Stimulated activated CD4-positive, alpha-beta T cell treated with anti-CD3 and anti-CD28 coated beads, TNF-alpha, amount 100 ng/mL, for 4 hours (primary cell): ENCODE data around the gene HDAC4.

Source experiments
- DNase-seq, 3 experiments: peaks; one replicate each; pipeline ENCODE4 v3.0.0-alpha.2; 2020; ENCODE audit warnings: low read depth in 3 of 3

Gene HDAC4

DNA sequence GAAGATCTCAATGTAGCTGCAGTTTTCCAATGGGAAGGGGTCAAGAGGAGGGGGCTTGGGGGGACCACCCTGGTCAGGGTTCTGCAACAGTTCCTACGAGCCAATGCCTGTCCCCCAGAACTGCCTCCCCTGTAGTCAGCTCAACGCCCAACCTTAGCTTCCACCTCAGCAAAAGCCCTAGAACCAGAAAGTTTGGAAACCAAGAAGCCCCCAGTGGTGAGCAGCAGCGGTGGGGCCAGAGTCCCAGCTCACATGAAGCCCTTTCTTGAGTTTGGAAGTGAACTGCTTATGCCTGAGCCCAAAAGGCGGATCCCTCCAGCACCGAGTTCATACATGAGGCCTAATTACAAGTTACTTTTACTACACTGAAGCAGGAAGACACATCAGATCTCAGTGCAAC is 162.4 kb downstream of the HDAC4 start:
- DNase-seq: no peak

GRCh38 chr2:239236808-239237205 is 164.0 kb downstream of the HDAC4 start:
- DNase-seq: no peak

DNA sequence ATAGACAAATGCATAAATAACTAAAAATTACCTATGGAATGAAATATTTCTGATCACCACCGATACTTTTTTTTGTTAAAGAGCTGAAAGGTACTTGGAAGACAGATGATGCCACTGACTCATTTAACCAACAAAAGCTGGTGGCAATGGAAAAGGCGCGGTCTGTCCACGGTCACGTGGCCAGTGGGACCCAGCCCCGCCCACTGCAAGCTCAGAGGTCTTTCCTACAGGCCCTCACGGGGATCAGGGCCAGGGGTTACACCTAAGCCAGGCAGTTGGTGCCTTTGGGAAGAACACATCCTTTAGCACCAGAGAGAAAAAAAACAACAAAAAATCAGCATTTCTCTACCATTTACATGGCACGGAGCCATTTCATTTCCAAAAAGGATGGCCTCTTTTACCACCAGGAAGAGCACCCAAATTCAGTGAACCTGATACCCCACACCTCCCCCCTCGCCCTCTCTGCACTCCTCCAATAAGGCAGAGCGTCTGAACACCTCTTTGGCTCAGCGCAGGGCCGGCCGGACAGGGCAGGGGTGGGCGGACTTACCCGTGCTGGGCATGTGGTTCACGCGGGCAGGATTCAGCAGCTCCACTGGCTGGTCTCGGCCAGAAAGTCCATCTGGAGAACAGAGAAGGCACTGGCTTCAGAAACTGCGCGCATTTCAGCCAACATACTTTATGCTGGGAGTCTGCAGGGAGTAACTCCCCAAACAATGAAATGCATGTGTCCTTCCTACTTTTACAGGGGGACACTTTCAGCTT is 164.6 kb downstream of the HDAC4 start:
- no peak for DNase-seq

GRCh38 chr2:239235311-239235710 is 165.5 kb downstream of the HDAC4 start:
- DNase-seq: no peak

DNA sequence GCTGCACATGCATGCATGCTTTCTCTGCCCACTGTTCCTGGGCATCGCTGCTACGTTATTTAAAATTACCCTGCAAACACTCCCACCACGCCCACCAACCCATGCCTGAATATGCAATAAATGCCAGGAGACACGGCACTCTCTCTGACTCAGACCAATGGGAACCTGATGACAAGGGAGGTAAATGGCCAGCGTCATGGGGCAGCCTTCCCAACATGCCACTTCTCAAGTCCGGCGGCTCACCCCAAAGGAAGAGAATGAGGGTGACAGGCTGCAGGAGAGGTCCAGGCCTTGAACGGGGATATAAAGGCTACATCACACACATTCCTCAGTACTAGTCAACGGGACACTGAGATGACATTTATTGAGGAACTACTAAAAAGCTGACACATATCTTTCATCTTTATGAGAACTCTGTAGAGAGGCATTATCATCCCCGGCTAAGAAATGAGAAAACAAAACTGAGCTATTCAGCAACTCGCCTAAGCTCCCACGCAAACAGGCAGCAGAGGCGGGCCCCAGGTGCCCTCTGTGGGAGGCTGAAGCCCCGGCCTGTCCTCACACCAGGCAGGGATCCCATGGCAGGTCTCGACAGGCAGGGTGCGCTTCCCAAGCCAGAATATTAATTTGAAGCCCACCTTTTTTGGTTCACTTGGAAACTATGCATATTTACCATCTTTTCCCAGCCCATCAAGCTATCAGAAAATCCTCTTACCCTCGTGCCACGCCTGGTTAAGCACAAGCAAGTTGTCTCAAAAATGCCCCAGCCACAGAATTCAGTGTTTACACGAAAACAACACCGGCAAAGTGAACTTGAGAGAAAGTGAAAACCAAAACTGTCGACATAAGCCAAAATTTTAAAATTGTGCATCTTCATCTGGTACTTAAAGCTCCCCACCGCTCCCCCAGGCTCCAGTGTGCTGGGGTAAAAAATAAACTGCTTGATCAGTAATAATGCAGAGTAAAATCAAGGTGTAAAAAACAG is 166.3 kb downstream of the HDAC4 start:
- no peak for DNase-seq

- DNase-seq: no peak
These were observed 167.2 kb downstream of the HDAC4 start for GRCh38 chr2:239233576-239233975.

GRCh38 chr2:239232195-239232578 is 168.6 kb downstream of the HDAC4 start:
- no peak for DNase-seq

- no peak for DNase-seq
These were observed 169.3 kb downstream of the HDAC4 start for GRCh38 chr2:239231231-239232194.

GRCh38 chr2:239230318-239231052 is 170.3 kb downstream of the HDAC4 start:
- no peak for DNase-seq

DNA sequence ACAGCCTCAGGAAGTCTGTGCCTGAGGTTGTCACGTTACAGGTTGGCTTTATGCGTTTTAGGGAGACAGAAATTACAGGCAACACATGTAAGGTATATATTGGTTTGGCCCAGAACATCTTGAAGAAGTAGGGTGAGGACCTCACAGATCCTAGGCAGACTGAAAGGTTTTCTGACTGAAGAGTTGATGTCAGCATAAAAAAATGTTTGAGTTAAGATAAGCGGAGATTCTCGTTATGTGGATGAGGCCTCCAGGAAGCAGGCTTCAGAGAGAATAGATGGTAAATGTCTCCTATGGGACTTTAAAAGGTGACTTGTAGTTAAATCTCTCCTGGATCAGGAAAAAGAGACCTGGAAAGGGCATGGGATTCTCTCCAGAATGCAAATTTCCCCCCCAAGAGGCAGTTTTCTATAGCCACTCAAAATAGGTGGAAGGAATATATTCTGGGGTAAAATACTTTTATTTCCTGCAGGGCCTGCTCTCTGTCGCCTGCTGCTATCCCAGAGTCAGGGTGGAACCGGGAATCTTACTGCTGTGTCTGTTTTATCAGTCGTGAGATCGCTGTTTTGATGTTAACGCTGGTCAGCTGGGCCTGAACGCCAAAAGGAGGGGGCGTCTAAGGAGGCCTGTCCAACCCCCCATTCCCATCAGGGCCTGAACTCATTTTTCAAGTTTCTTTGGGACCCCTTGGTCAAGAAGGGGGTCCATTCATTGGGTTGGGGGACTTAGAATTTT is 171.1 kb downstream of the HDAC4 start:
- DNase-seq: no peak

GRCh38 chr2:239227661-239228371 is 173.0 kb downstream of the HDAC4 start:
- DNase-seq: no peak

DNA sequence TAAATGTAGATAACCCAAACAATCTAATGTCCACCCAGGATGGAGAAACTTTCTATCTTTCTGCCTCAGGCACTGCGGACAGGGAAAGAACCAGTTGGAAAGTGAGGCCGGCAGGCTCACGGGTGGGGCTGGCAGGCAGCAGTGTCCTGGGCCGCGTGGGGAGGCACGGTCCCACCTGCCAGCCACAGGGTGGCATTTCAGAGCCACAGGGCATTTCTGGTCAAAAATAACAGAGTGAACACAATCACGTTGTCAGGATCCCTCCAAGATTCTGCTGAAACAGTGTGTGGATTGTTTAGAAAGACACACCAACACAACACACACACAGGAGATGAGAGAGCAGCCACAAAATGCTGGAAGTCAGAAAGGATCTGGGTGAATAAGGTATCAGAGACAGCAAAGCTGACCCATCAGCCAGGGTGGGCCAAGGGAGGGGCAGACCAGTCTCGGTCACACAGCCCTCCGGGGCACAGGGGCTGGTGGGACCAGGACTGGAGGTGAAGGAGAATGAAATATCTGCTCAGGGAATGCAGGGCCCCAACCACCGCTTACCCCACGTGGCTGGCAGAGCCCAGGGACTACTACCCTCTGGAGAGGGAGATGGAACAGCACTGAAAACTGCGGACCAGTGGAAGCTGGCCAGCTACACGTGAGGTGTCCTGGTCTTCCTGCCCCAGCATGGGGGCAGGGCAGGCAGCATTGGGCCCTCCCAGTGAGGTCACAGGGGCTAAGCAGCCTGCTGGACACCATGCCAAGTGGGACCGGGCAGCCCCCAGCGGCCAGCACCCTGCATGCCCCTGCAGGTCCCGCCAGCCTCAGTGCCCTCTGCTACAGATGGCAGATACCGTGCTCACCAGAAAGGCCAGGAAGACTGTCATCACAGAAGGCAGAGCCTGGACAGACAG is 173.9 kb downstream of the HDAC4 start:
- no peak for DNase-seq

- DNase-seq: no peak
These were observed 174.8 kb downstream of the HDAC4 start for GRCh38 chr2:239225871-239226561.

DNA sequence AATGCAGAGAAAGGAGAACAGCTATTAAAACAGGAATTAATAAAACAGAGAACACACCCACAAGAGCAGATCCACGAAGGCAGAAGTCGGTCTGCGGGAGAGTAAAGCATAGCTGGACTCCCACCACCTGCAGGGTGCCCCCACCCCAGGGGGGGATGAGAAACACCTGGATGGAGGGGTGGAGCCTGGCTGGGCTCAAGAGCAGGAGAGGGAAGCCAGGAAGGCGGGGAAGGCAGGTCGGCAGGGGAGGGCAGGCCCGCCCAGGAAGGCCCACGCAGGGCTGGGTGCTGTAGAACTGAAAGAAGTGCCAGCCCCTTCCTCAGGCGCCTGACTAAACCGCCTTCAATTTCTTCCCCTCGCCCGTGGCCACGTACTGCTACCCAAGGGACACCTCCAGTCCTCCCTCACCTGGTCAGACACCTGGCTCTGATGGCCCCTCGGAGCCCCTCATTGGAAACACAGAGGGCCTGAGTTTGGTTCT is 175.4 kb downstream of the HDAC4 start:
- DNase-seq: no peak

- no peak for DNase-seq
These were observed 175.9 kb downstream of the HDAC4 start for GRCh38 chr2:239224955-239225354.

GRCh38 chr2:239224199-239224570 is 176.6 kb downstream of the HDAC4 start:
- DNase-seq: no peak

DNA sequence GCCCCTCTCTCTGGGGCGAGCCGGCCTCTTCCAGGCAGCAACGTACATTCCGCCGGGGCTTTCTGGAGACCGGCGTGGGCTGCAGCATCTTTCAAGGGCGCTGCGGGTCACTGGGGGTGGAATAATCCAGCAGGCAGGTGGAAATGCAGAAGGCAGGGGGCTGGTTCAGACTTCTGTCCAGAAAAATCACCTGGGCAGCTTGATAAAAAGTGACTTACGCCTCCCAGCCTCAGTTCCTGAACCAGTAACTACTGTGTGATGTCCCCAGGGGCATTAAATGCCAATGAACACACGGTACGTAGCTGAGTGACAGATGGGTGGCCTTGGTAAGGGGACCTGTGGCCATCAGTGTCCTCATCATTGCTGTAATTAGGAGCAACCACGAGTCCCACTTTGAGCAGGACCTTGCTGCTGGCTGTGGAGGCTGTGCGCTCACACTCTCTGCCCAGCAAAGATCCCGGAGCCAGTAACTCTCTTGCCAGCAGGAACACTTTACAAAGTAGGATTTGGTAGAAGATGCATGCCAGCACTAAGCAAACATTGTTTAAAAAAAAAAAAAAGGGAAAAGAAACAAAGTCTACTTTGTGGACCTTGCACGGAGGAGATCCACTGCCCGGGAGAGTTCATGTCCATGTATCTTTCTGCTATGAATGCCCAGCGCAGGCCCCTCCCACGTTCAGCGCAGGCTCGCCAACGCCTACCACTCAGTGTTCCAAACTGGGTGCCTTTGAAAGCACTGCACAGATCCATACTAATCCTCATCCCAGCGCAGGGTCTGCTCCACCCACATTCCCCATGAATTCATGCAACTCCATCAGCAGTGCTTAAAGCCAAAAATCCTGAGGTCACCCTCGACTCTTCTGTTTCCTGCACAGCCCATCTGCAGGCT is 177.3 kb downstream of the HDAC4 start:
- DNase-seq: no peak
